Spinal cord (tissue), 10 donors: ENCODE results near the gene NDUFS5. TPM values are rescaled to one million over a fixed set of nuclear protein-coding genes. Genes with fewer than 3 reads are reported as not detected.
A peak's percentile ranks its signal among the peaks of the same experiment; 100 is the strongest.

Source experiments
- DNase-seq, 6 donors: peaks; one replicate each; pipeline versions ENCODE4 v3.0.0 to v3.0.0-alpha.2; 2013 to 2015; ENCODE audit warnings: low spot score in 6 of 6, low read depth in 4 of 6
- H3K27ac ChIP-seq: one replicate; pipeline ENCODE4 v1.5.1; 2013; ENCODE audit warnings: low read depth, low read length, control low read depth
- H3K27me3 ChIP-seq: one replicate; pipeline ENCODE4 v1.6.1; 2013; ENCODE audit warnings: low read length; ENCODE audit not compliant: control insufficient read depth, insufficient read depth
- H3K36me3 ChIP-seq: one replicate; pipeline ENCODE4 v1.6.1; 2013; ENCODE audit warnings: low read length; ENCODE audit not compliant: control insufficient read depth, insufficient read depth
- H3K4me1 ChIP-seq: one replicate; pipeline ENCODE4 v1.6.1; 2013; ENCODE audit warnings: low read length; ENCODE audit not compliant: control insufficient read depth, insufficient read depth
- H3K4me3 ChIP-seq: one replicate; pipeline ENCODE4 v1.5.1; 2013; ENCODE audit warnings: low read depth, low read length, control low read depth
- H3K9me3 ChIP-seq: one replicate; pipeline ENCODE4 v1.6.1; 2013; ENCODE audit warnings: low read length; ENCODE audit not compliant: control insufficient read depth, insufficient read depth
- WGBS: methylation state at CpG from one replicate; pipeline ENCODE4 v1.1.5; 2013; ENCODE audit warnings: missing lambda C conversion rate; ENCODE audit not compliant: insufficient coverage; 5-methylcytosine and 5-hydroxymethylcytosine counted together
- polyA plus RNA-seq, 2 donors: library from polyadenylated mRNA; unstranded; fragments of 120-200 nt; gene quantifications; one replicate each; pipeline ENCODE4 v1.2.1, GENCODE V29; 2013; ENCODE audit not compliant: insufficient read length in 2 of 2
- total RNA-seq, 2 donors: library from RNA; depleted of rRNA in 1 of 2; stranded (reverse); fragments of 120-200 nt in 1 of 2; fragments of >200 nt in 1 of 2; gene quantifications; one replicate each; pipeline versions ENCODE4 v1.2.3 to v1.2.4, GENCODE V29; 2013 to 2014
- donor health status: healthy.

NDUFS5 gene
- total and polyA plus RNA-seq, 4 donors: 276 to 360 (median 311) TPM

DNA sequence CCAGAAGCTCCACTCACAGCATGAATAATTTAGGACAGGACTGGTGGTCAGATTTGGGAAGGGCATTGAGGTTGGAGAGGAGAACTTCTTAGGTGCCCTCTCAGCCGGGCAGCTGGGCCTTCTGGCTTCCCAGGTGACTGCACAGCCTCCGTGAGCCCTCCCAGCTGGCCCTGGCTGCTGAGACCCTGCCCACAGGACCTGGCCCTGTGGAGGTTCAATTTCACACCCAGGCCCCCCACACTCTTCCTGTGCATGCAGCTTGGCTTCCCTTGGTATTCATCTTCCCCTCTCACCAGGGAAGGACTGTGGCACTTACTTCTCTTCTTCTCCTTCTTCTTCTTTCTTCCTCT is 50.6 kb downstream of the NDUFS5 start:
- H3K9me3 ChIP-seq: no peaks in the 10 kb centered on the region
- H3K27me3 ChIP-seq: no peaks in the 10 kb centered on the region
- 77% methylated on average over 2 of the region's 2 CpGs for WGBS
- DNase-seq: no peak
- H3K36me3 ChIP-seq: no peaks in the 10 kb centered on the region
- peaks cover 14% of the 10 kb centered on the region for H3K4me1 ChIP-seq
- peak overlapping the region; percentile 16 for H3K27ac ChIP-seq
- no peak overlapping the region for H3K4me3 ChIP-seq

DNA sequence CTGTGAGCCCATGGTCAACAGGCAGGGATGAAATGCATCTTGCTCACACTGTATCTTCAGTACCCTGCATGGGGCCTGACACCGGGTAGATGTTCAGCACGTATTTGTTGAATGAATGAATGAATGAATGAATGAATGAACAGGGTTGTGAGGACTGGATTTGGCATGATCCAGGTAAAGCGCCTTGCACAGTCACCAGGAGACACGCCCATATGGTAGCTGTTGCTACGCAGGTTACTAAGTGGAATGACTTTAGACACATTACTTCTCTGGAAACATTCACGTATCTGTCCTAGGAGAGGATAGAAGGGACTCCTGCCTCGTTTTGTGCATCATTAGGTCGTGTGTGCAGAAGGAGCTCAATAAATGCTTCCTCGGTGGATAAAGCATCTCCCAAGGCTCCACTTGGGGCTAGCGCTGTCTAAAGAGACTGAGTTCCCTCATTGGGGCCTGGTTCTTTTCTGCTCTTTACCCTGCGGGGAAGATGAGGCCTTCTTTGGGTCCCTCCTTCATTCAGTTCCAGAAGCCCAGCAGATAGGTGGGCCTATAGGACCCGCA is 54.2 kb downstream of the NDUFS5 start:
- DNase-seq: no peak
- 44% methylated on average over 8 of the region's 12 CpGs for WGBS

GRCh38 chr1:39080831-39081270 is 54.7 kb downstream of the NDUFS5 start:
- Histone ChIP-seq H3K9me3 (no peaks in the 10 kb centered on the region), H3K4me3 (peak overlapping the region; percentile 46), H3K4me1 (peaks cover 36% of the 10 kb centered on the region), H3K36me3 (peaks cover 12% of the 10 kb centered on the region), H3K27me3 (no peaks in the 10 kb centered on the region), H3K27ac (peak overlapping the region; percentile 82)
- WGBS: 2% methylated on average over 21 of the region's 35 CpGs
- peak in 2 of 6 donors; percentile 69 to 75 for DNase-seq

More for the DNA sequence above, 54.2 kb downstream of the NDUFS5 start:
- Histone ChIP-seq H3K27me3 (no peaks in the 10 kb centered on the region), H3K9me3 (no peaks in the 10 kb centered on the region), H3K4me3 (peak overlapping the region; percentile 46), H3K4me1 (peaks cover 35% of the 10 kb centered on the region), H3K36me3 (peaks cover 10% of the 10 kb centered on the region), H3K27ac (peak overlapping the region; percentile 82)

DNA sequence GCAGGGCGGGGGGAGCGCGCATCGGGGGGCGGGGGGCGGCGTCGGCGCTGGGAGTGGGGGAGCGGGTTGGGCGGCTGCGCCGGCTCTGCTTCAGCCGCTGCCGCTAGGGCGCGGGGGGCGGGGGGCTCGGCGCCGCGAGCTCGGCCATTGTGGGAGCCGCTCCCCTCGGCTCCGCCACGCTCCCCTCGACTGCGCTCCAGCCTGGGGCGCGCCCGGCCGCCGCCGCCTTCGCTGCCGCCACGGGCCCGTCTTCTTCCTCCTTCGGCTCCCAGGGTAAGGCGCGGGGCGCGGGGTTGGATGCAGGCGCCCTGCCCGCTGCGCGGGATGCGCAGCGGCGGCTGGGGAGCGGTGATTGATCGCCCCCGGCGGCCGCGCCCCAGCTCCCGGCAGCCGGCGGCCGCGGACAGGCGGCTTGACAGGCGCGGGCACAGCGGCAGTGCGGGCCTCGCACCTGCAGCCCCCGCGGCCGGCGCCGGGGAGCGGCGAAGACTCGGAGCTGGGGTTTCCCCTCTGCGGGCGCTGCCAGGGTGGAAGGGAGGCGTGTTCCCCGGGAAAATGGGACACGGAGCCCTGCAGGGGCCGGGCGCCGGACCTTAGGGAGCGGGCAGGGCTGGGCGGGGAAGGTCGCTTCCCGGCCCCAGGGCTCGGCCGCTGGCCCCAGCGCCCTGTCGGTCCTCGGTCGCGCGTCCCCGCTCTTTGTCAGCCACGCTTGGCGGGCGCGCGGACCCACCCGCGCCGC is 55.3 kb downstream of the NDUFS5 start:
- peak in 2 of 6 donors; percentile 87 for DNase-seq
- Histone ChIP-seq H3K36me3 (peaks cover 16% of the 10 kb centered on the region), H3K27me3 (no peaks in the 10 kb centered on the region), H3K4me3 (peak overlapping the region; percentile 63), H3K9me3 (no peaks in the 10 kb centered on the region), H3K4me1 (peaks cover 40% of the 10 kb centered on the region), H3K27ac (no peak overlapping the region)
- 0% methylated on average over 96 of the region's 105 CpGs for WGBS

DNA sequence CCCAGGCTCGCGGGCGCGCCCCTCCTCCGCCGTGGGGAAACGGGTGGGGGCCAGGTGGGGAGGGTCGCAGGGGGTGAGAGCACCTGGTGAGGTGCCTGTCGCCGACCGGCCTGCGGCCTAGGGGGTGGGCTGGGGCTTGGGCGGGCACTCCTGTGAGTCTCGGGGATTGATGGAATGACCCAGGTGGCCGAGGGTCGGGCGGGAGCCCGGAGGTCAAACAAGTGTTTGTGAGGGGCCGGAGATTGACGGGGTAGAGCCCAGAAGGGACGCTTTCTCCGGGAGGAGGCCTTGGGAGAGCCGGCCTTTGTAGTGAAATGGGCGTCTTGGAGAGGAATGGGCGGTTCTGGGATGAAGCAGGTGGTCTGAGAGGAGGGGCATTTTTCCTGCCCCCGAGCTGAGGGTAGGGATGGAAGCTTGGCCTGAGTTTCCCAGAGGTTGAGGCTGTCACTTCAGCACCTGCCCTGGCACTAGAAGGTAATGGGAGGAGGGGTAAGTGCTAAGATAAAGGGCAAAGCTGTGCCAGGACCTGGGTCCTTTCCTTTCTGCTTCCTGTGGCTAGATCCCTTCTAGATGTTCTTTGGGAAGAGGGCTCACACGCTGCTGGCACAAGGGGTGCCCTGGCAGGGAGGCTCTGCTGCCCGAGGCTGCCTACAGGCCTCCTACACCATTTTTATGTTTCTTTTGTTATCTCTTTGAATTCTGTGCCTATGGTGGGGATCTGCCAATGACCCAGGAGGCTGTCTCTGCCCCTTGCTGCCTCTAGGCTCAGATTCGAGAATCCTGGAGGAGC is 56.1 kb downstream of the NDUFS5 start:
- Histone ChIP-seq H3K27ac (no peak overlapping the region), H3K27me3 (no peaks in the 10 kb centered on the region), H3K4me3 (peak overlapping the region; percentile 63), H3K4me1 (peaks cover 41% of the 10 kb centered on the region), H3K36me3 (peaks cover 21% of the 10 kb centered on the region), H3K9me3 (no peaks in the 10 kb centered on the region)
- 2% methylated on average over 27 of the region's 29 CpGs for WGBS
- peak in 2 of 6 donors; percentile 61 to 67 for DNase-seq

DNA sequence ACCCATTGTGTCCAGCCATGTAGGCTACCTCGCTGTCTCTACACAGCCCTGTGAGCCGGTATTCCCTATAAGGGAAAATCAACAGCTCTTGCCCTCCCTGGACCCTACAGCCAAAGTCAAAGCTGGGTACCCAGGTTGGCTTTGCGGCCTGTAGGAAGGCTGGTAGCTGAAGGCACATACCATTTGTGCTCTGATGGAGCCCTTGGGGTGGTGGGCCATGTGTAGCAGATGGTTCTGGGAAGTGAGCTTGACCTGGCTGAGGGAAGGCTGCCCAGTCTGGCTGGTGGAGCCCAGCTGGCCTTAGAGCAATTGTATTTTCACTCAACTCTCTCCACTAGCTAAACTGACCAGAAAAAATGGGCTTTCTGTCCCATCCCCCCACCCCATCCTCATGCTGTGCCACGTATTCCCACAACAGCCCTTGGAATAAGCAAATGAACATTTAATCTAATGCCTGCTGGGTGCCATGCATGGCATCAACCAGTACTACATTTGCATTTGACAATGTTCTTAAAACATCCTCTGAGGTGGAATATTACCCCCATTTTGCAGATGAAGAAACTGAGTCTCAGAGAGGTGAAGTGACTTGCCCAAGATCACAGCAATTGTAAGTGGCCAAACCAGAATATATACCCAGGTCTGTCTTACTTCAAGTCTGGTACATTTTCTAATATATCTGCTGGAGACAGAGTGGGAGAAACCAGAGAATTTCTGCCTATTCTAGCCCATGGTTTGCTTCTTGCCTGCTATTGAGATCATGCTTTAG is 56.8 kb downstream of the NDUFS5 start:
- Histone ChIP-seq H3K27me3 (no peaks in the 10 kb centered on the region), H3K4me1 (peaks cover 42% of the 10 kb centered on the region), H3K36me3 (peaks cover 29% of the 10 kb centered on the region), H3K27ac (no peak overlapping the region), H3K9me3 (no peaks in the 10 kb centered on the region), H3K4me3 (peak overlapping the region; percentile 63)
- WGBS: 78% methylated on average over 4 of the region's 4 CpGs
- no peak for DNase-seq

DNA sequence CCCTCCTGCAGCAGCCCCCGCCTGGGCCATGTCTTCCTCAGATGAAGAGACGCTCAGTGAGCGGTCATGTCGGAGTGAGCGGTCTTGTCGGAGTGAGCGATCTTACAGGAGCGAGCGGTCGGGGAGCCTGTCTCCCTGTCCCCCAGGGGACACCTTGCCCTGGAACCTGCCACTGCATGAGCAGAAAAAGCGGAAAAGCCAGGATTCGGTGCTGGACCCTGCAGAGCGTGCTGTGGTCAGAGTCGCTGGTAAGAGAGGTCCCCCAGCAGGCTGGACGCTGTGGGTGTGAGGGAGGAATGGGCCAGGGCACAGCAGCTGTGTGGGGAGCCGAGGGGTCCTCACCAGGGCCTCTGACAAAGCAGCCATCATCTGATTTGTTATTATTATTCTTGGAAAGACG is 58.0 kb downstream of the NDUFS5 start:
- no peak for DNase-seq
- Histone ChIP-seq H3K36me3 (peaks cover 32% of the 10 kb centered on the region), H3K9me3 (no peaks in the 10 kb centered on the region), H3K4me1 (peaks cover 42% of the 10 kb centered on the region), H3K27me3 (no peaks in the 10 kb centered on the region), H3K27ac (no peak overlapping the region), H3K4me3 (no peak overlapping the region)
- 87% methylated on average over 17 of the region's 17 CpGs for WGBS
